LNCaP clone FGC (cell line): ENCODE results near the gene ZACN.
"Not testable (repeated sequence)": the region's sequence is repeated elsewhere in the genome, so short reads cannot be mapped to it uniquely, and the experiment has no call there.

Experiments
- DNase-seq: peaks from one replicate; pipeline ENCODE4 v3.0.0-alpha.2; 2011; ENCODE audit warnings: low read depth
- H3K4me3 ChIP-seq: 2 replicates; pipeline ENCODE4 v1.5.1; 2011; ENCODE audit warnings: mild to moderate bottlenecking, low read depth, low read length, control low read depth
- TF ChIP-seq, protein P1 (sequence below): IDR thresholded peaks from 2 replicates; pipeline ENCODE4 v1.5.1; 2012; ENCODE audit warnings: mild to moderate bottlenecking; ENCODE audit not compliant: control insufficient read depth, insufficient read depth; ENCODE audit errors: extremely low read depth

Gene ZACN

DNA sequence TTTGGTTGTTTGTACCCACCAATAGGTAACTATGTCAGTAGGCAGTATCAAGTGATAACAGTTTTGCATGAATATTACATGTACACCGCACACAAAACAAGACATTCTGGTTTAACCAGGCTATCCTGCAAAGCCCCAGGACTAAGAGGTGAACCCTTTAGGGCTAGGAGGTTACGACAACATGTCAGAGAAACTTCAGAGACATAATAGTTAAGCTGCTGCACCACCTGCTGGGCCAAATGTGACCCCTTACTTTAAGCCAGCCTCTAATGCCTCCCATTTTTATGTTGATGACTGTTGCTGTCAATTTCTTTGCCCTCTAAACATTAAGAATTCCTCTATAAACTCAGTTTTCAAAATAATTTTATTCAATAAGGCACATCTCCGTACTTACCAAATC, 22.1 kb upstream of the ZACN start:
- DNase-seq: no peak
- TF ChIP-seq, protein P1, sequence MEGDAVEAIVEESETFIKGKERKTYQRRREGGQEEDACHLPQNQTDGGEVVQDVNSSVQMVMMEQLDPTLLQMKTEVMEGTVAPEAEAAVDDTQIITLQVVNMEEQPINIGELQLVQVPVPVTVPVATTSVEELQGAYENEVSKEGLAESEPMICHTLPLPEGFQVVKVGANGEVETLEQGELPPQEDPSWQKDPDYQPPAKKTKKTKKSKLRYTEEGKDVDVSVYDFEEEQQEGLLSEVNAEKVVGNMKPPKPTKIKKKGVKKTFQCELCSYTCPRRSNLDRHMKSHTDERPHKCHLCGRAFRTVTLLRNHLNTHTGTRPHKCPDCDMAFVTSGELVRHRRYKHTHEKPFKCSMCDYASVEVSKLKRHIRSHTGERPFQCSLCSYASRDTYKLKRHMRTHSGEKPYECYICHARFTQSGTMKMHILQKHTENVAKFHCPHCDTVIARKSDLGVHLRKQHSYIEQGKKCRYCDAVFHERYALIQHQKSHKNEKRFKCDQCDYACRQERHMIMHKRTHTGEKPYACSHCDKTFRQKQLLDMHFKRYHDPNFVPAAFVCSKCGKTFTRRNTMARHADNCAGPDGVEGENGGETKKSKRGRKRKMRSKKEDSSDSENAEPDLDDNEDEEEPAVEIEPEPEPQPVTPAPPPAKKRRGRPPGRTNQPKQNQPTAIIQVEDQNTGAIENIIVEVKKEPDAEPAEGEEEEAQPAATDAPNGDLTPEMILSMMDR: no peak
- no peak overlapping the region for H3K4me3 ChIP-seq

DNA sequence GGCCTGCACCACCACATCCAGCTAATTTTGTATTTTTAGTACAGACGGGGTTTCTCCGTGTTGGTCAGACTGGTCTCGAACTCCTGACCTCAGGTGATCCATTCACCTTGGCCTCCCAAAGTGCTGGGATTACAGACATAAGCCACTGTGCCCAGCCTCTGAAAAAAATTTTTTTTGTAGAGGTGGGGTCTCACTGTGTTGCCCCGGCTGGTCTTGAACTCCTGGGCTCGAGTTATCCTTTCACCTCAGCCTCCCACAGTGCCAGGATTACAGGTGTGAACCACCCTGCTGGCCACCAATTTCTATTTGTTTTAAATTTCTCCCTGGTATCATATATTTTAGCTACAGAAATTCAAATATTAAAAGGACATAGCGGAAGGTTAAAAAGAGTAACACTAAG, 20.7 kb upstream of the ZACN start:
- not testable (repeated sequence) for DNase-seq, H3K4me3 ChIP-seq

DNA sequence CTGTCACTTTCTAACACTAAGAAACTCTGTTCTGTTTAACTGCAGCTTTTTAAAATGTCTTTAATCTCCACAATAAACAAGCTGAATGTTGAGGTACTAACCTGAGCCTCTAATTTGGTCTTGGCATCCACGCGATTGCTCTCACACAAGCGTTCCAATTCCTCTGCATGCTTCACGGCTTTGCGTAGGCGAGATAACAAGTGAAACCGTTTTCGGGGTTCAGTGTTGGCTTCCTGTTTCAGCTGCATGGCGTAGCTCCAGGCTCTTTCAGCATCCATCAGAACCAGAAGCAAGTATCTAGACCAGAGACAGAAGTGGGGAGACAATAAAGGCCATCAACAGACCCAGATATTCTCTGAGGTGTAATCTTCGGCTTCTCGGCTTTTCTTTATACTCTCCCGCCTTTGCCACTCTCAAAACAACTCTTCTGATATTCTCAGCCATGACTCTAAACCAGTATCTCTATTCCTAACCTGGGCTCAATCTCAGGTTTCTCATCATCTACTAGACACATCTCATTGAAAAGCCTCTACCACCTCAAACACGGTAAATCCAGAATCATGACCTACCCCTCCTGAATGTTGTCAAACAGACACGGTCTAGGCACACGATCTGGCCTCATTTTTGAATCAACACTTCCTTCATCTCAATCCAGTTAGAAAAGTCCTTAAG, 15.0 kb upstream of the ZACN start:
- TF ChIP-seq, protein P1: no peak
- no peak for DNase-seq
- no peak overlapping the region for H3K4me3 ChIP-seq

DNA sequence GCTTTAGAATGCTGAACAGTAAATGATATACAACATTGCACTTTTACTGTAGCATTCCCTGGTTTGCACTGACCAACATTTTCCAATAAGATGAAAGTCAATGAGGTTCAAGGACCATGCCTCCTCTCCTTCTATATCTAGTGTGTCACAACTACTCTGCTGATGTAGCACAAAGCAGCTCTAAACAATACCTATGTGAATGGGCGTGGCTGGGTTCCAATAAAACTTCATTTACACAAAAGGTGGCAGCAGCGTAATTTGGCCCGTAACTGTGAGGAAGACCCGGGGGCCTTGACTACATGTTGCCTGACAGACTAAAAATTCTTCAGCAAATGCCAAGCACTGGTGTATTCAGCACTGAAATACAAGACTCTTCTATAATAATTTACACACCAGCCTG, 13.2 kb upstream of the ZACN start:
- H3K4me3 ChIP-seq: no peak overlapping the region
- no peak for DNase-seq
- TF ChIP-seq, protein P1: no peak

DNA sequence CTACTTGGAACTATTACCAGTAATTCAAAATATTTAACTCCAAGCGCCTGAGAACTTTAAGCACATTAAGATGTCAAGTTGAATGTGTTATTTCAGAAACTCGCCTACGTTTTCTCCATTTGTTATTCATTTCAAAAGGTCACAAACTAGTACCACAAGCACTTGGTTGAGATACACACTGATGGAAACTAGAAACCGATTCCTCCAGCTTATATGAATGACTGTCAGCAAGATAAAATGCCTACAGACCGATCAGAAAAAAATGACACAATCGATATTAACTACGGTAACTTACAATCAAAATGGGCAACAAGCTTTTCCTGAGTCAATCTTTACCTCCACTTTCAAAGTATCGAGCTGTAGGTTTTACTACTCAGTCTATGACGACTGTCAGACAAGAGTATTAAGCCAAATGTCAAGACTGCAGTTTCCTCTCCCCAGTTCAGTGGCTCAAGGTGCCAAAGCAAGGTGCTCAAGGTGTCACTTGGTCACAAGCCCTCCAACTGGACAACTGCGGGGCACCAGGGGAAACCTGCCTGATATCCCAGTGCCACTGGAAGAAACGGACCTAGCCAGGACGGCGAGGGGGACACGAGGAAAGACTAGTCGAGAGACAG, 7.3 kb upstream of the ZACN start:
- TF ChIP-seq, protein P1: no peak
- peak overlapping the region; percentile 100 for H3K4me3 ChIP-seq
- DNase-seq: no peak

DNA sequence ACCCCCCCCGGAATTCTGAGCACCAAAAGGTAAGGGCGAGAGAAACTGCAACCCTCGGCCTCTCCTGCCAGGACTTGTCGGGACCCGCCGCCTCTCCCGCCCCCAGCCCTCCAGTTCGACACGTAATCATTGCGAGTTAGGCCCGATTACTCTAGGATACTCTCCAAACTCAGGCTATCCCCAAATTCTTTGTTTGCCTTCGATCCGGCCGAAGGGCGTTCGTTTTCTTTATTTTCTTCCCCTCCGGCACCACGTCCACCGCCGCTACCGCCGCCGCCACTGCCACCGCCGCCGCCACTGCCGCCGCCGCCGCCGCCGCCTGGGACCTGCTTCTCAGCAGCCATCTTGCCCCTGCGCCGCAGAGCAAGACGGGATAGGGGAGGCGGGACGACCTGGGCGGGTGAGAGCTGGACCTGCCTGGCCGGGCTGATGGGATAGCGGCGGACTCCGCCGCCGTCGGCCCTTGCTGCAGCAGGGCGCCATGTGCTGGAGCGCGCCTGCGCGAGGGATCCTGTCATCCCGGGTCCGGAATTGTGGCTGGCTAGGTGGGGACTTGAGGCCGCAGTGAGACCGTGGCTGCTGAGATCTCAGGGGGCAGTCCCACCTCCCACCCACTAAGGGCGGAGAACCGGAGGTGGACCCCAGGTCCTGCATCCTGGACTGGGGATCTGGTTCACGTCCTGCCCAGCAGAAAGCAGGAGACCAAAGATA, 6.7 kb upstream of the ZACN start, which contains the start of gene SRP68:
Gene SRP68 (minus strand): TSS at position 370 of the 711 bp plus-strand sequence. CDS start 26 bp downstream, at position 344.
- TF ChIP-seq, protein P1: no peak
- peak within 1 kb of the TSS; percentile 100 for H3K4me3 ChIP-seq
- peak; percentile 76 for DNase-seq

DNA sequence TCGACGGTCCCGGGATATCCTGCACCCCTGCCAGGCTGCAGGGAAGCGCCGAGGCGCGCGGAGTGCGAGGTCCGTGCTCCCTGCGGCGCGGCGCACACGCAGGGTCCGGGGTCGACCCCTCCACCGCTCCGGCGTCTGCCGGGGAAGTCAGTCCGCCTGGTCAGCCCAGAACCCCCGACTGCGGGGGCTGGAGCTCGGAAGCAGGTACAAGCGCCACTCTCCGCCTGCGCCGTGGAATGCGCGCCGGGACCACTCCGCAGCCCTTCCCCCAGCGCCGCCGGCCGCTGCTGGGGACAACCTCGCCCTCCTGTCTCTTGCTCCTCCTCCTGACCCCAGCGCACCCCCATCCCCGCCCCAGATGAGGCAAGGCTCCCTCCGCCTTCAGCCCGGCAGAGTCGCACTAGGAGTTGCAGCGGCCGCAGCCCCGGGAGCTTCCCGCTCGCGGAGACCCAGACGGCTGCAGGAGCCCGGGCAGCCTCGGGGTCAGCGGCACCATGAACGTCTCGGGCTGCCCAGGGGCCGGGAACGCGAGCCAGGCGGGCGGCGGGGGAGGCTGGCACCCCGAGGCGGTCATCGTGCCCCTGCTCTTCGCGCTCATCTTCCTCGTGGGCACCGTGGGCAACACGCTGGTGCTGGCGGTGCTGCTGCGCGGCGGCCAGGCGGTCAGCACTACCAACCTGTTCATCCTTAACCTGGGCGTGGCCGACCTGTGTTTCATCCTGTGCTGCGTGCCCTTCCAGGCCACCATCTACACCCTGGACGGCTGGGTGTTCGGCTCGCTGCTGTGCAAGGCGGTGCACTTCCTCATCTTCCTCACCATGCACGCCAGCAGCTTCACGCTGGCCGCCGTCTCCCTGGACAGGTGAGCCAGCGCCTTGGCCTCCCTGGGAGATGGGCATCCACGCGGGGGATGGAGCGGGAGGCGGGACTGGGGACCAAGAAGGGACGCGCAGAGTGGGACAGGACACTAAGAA, 4.3 kb upstream of the ZACN start, which contains the start of gene GALR2:
Gene GALR2 (plus strand): TSS at position 392 of the 974 bp plus-strand sequence. CDS start 103 bp downstream, at position 495.
- no peak within 1 kb of the TSS for H3K4me3 ChIP-seq
- TF ChIP-seq, protein P1: no peak
- no peak for DNase-seq
